Measurements from ENCODE around the gene MINDY1. TPM values are rescaled to one million over a fixed set of nuclear protein-coding genes. Genes with fewer than 3 reads are reported as not detected.

The MINDY1 gene
- total RNA-seq, 1 donor from 2014 or later = 27.4 TPM

GRCh38 chr1:151012684-151013471 lies 6.2 kb upstream of the MINDY1 start:
- intact Hi-C loops (cut with micrococcal nuclease) = no loop called here

DNA sequence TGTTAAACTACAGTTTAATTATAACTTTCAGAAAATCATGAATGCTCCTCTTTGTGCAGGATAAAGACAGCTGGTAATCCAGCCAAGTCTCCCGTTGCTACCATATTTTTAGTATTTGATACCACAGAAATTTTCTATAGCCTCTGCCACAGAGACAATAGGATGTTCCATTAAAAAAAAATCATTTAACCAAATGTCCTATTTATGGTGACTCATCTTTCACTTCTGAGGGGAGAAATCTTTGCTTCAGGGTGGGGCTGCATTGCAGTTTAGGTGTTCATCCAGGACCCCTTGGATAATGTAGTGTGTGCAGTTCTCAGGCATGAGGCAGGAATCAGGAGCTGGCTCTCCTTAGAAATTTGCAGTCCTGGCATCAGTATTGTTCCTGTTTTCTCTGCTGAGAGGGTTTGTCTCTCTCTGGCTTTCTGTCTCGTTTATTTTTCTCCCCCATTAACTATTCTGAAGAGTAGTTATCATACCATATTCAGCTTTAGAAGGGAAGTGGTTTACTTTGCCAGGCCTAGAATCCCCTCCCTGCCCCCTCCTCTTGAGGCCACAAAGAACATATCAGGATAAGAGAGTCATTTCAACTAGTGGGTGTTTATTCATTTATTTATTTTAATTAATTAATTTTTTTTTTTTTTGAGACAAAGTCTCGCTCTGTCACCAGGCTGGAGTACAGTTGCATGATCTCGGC lies 4.6 kb upstream of the MINDY1 start:
- intact Hi-C loops (cut with micrococcal nuclease) = no loop called here

DNA sequence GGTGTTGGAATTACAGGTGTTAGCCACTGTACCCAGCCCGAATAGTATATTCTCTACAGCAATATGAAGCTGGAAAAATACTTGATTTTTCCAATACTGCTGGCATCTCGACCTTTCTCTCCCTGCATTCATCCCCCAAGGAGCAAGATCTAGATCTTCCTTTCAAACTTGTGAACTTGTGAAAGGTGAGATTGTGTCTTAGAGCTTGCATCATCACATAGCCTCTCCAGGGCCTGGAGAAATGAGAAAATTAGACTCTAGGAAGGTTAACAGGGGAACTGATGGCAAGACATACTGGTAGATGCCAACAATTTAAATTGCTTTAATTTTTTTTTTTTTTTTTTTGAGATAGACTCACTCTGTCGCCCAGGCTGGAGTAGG lies 3.6 kb upstream of the MINDY1 start:
- intact Hi-C loops (cut with micrococcal nuclease) = no loop called here

GRCh38 chr1:151009674-151010345 lies 3.1 kb upstream of the MINDY1 start:
- intact Hi-C loops (cut with micrococcal nuclease) = loop anchor here (2.0 to 5.0 kb wide), 8 partner anchors 39 to 1081 kb away; partner anchors contain the start of genes GOLPH3L, POGZ, RFX5 and SEMA6C

DNA sequence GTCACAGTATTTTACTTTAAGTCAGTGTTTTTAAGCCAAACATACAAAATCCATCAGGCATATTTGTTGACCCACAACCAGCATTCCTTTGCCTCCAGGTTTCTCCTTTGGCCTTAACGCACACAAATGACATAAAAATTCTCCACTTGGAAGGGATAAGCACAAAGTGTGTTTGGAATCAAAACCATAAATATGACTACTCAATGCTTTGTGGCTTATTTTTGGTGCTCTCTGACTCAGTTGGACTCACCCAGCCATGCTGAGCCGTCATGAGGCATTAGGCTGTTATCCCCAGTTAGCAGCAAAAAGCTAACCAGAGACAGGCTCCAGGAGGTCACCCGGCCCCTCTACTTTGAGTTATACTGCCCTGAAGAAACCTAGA lies 2.5 kb upstream of the MINDY1 start:
- intact Hi-C loops (cut with micrococcal nuclease) = loop anchor here (2.0 to 5.0 kb wide), 8 partner anchors 40 to 1080 kb away; partner anchors contain the start of genes GOLPH3L, POGZ, RFX5 and SEMA6C

GRCh38 chr1:151008244-151009205 lies 1.8 kb upstream of the MINDY1 start, which contains the start of gene PRUNE1:
Gene PRUNE1 (plus strand): TSS chr1:151008449. CDS start chr1:151008633, 184 bp downstream.
- intact Hi-C loops (cut with micrococcal nuclease) = loop anchor here (1.0 to 5.0 kb wide), 20 partner anchors 33 to 1080 kb away; partner anchors contain the start of genes ARNT, CDC42SE1, ENSA and GABPB2

DNA sequence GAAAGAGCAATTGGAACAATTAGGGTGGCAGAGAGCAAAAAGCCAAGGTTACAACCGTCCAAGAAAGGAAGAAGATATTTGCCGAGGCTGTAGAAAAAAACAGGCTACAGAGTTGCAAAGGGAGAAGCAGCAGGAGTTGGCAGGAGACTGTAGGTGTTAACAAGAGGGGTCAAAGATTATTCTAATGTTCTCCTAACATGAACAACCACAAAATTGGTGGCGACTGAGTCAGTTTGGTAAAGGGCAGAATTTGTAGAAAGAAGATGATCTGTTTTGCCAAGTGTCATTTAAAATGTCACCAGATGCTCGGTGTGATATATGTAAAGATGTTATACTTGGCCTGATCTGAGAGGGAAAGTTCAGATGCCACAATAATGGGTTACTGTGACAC lies 1.1 kb upstream of the MINDY1 start:
- intact Hi-C loops (cut with micrococcal nuclease) = loop anchor here (1.0 to 5.0 kb wide), 21 partner anchors 33 to 1079 kb away; partner anchors contain the start of genes ARNT, CDC42SE1, ENSA and GABPB2

- intact Hi-C loops (cut with micrococcal nuclease) = loop anchor here (1.0 to 5.0 kb wide), 3 partner anchors 10 to 451 kb away; partner anchors contain the start of gene POGZ
These were observed 878 bp downstream of the MINDY1 start for GRCh38 chr1:151005729-151006319.

DNA sequence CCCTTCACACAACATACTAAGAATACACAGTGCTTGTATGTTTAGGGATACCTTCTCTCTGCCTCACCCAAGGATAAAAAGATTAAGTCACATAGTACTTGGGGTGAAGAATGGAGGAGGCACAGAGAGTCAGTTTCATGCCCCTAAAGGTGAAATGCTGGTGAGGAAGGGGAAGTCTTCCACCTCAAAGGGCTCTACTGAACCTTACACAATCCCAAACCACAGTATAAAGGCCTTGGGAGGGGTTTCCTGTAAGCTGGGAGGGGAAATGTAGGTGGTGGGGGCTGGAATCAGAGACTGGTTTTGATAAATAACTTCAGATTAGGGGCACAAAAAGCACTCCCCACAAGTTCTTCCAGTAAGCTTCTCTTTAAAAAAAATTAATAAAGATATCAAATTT lies 3.5 kb downstream of the MINDY1 start:
- intact Hi-C loops (cut with micrococcal nuclease) = no loop called here

DNA sequence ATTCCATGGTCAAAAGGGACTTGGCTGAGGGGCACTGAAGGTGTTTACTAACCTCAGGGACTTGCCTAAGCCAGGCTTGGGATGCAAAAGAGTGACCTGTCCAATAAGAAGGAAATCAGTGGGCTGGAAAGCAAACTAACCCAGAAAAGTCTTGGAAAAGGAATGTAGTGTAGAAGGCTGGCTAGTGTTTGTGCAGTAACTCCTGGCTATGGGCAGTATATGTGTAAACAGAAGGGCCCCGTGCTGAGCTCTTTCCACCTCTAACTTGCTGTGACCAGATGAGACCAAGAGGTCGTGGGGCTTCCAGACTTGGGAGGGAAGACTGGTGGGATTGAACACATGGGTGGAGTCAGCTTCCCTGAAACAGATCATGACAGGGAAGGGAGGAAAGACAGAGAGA lies 4.1 kb downstream of the MINDY1 start:
- intact Hi-C loops (cut with micrococcal nuclease) = no loop called here

DNA sequence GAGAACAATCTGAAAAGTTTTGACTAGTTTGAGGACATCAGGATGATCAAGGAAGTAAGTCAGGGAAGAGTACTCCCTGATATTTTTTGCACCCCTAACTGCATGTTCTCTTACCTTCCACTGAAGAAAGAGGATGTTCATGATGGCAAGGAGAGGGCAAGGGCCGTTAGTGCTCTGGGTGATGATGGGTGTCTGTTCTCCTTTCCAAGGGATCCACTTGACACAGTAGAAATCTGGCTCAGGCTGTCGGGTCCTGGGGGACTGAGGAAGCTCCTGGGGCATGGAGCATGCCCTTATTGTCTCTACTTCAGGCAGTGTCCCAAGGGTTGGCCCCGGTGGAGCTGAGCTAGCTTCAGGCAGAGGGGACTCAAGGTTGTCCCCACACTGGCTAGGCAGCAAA lies 4.7 kb downstream of the MINDY1 start:
- intact Hi-C loops (cut with micrococcal nuclease) = no loop called here

- intact Hi-C loops (cut with micrococcal nuclease) = no loop called here
These were observed 5.1 kb downstream of the MINDY1 start for GRCh38 chr1:151001602-151002001.

GRCh38 chr1:151000408-151000807 lies 6.3 kb downstream of the MINDY1 start:
- intact Hi-C loops (cut with micrococcal nuclease) = no loop called here

DNA sequence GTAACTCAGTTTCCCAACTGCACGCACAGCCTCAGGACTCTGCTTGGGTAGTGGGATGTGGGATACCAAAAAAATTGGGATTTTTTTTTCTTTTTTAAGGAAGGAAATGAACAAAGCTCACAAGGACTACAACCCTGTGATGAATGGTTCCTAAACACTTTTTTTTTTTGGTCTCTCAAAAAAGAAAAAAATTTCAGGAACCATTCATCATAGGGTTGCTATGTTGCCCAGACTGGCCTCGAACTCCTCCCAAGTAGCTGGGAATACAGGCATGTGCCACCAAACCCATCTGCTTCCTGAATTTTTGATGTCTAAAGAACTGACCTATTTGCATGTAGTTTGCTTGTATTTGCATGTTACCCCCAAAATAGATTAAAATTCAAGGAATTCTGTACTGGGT lies 6.8 kb downstream of the MINDY1 start:
- intact Hi-C loops (cut with micrococcal nuclease) = loop anchor here (5.0 kb wide), 1 partner anchor 743 kb away; the partner anchor contains the start of gene CA14

GRCh38 chr1:150999051-150999674 lies 7.5 kb downstream of the MINDY1 start:
- intact Hi-C loops (cut with micrococcal nuclease) = loop anchor here (5.0 kb wide), 1 partner anchor 742 kb away; the partner anchor contains the start of gene CA14

DNA sequence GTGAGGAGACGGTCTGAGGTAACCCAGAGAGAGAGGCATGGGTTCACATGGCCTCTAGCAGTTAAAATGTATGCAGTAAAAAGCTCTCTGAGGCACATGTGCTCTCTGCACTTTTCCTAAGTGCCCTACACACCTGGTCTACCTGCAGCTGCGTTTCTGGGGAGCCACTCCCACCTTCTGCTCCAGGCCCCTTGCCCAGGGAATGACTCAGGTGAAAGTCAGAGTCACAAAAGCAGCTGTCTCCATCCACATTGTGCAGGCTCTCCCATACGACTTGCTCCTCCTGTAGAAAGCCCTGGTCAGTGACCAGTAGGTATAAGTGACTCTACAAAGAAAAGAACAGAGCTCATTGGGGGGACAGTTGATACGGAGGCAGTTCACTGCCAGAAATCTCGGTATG lies 8.8 kb downstream of the MINDY1 start:
- intact Hi-C loops (cut with micrococcal nuclease) = loop anchor here (2.0 to 5.0 kb wide), 2 partner anchors 437 to 741 kb away; partner anchors contain the start of gene CA14

- intact Hi-C loops (cut with micrococcal nuclease) = loop anchor here (2.0 to 5.0 kb wide), 2 partner anchors 436 to 740 kb away; partner anchors contain the start of gene CA14
These were observed 9.4 kb downstream of the MINDY1 start for GRCh38 chr1:150997126-150997872.

DNA sequence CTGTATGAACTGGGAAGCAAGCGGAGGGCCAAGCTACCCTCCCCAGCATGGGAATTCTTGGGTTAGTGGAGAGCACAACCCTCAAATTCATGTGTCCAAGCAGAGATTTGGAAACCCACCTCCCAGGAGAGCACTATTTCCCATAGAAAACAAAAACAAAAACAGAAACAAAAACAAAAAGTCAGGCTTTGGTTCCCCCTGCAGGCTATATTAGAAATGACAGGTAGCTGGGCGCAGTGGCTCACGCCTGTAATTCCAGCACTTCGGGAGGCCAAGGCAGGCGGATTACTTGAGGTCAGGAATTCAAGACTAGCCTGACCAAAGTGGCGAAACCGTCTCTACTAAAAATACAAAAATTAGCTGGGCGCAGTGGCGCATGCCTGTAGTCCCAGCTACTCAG lies 10.8 kb downstream of the MINDY1 start:
- intact Hi-C loops (cut with micrococcal nuclease) = loop anchor here (1.0 to 5.0 kb wide), 4 partner anchors 10 to 739 kb away; partner anchors contain the start of genes CA14 and MINDY1

Data from T-helper 1 cell treated with Interleukin-12 subunit alpha and Interleukin-12 subunit beta and Interleukin-4 antibody, amounts not matched to agents 30 ng/mL and 1 ng/mL, for 36 hours (primary cell).